ENCODE results near the gene SSH2. TPM values are rescaled to one million over a fixed set of nuclear protein-coding genes. Genes with fewer than 3 reads are reported as not detected.
A peak's percentile ranks its signal among the peaks of the same experiment; 100 is the strongest.
"Not testable (repeated sequence)": the region's sequence is repeated elsewhere in the genome, so short reads cannot be mapped to it uniquely, and the experiment has no call there.

The SSH2 gene
- total RNA-seq, 2 donors from 2014 or later: 41.4 to 46.8 TPM

DNA sequence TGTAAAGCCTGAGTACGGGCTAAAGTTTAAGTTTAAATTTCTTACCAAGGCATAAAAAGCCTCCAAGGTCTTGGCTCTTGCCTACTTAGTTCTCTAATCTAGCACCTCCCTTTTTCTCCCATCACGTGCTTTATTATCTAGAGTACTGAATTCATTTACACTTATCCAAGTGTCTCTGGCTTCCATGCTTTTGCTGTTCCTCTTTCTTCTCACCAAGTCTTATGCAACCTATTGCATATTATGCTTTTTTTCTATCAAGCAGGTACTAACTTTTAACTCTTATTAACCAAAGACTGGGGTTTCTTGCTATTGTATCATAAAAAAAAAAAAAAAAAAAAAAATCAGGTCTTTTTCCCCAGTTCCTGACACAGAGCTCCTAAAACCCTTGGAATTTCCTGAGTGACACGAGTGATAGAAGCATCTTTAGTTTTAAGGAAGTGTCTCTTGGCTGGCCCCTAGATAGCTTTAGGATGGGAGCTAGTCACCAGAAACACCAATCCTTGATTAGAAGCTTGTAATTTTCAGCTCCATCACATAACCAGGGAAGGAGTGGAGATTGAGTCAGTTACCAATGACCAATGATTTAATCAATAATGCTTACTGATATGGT is 44.9 kb downstream of the SSH2 start:
- Mint-ChIP-seq H3K27me3 (ENCODE audit: low read depth) (no peaks in the 10 kb centered on the region), H3K36me3 (ENCODE audit: insufficient read depth in 2 of 2) (peaks cover 0 to 3% of the 10 kb centered on the region in 2 donors), H3K4me1 (ENCODE audit: low read depth) (peaks cover 16% of the 10 kb centered on the region), H3K9me3 (no peaks in the 10 kb centered on the region), H3K27ac (no peak overlapping the region), H3K4me3 (no peak overlapping the region)
- DNase-seq (no peak), ATAC-seq (replicated peaks in 1 of 2) (no peak)

DNA sequence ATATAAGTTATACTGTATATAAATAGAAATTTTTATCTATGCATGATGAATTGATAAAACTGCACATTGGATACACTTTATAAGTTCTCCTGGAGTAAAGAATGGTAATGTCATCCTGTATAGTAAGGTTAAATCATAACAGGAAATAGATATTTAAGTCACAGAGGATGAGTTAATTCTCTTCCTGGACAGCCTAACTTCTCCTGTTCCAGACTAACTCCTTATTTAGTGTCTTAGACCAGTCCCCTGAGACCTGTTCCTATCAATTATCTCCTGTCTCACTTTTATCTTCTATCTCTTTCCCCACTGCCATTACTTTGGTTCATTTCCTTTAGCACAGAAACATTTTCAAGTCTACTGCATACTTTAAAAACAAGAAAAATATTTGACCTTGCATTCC is 46.5 kb downstream of the SSH2 start:
- Mint-ChIP-seq H3K4me1 (ENCODE audit: low read depth) (peaks cover 16% of the 10 kb centered on the region), H3K27ac (peak overlapping the region; percentile 18), H3K27me3 (ENCODE audit: low read depth) (no peaks in the 10 kb centered on the region), H3K9me3 (no peaks in the 10 kb centered on the region), H3K4me3 (no peak overlapping the region), H3K36me3 (ENCODE audit: insufficient read depth in 2 of 2) (peaks cover 0 to 2% of the 10 kb centered on the region in 2 donors)
- ATAC-seq (replicated peaks in 1 of 2): no peak
- no peak for DNase-seq

DNA sequence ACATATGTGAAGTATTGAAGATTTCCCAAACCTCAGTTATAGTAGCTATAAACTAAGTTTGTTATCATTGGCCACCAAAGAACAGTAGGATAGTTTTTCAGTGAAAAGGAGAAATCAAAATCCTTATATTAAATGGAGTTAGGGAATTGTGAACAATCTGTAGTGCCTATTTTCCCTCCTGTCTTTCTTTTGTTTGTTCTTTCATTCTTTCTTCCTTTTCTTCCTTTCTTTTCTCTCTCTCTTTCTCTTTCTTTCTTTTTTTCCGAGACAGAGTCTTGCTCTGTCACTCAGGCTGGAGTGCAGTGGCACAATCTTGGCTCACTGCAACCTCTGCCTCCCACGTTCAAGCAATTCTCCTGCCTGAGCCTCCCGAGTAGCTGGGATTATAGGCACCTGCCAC is 48.8 kb downstream of the SSH2 start:
- peaks cover 0 to 2% of the 10 kb centered on the region in 2 donors for H3K36me3 Mint-ChIP-seq (ENCODE audit: insufficient read depth in 2 of 2)
- H3K27me3 Mint-ChIP-seq (ENCODE audit: low read depth): no peaks in the 10 kb centered on the region
- DNase-seq (no peak), ATAC-seq (replicated peaks in 1 of 2) (no peak)
- no peak overlapping the region for H3K4me3 Mint-ChIP-seq
- no peak overlapping the region for H3K27ac Mint-ChIP-seq
- peaks cover 16% of the 10 kb centered on the region for H3K4me1 Mint-ChIP-seq (ENCODE audit: low read depth)
- no peaks in the 10 kb centered on the region for H3K9me3 Mint-ChIP-seq

DNA sequence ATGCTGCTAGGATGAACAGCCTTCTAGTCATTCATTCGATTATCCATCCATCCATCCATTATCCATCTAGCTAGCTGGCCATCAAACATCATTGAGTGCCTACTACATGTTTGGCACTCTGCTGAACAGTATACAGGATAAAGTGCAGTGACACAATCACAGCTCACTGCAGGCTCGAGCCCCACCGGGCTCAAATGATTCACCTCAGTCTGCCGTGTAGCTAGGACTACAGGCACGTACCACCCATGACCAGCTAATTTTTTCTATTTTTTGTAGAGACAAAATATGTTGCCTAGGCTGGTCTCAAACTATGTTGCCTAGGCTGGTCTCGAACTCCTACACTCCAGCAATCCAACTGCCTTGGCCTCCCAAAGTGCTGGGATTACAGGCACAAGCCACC is 50.0 kb downstream of the SSH2 start:
- Mint-ChIP-seq H3K4me1 (ENCODE audit: low read depth) (peaks cover 16% of the 10 kb centered on the region), H3K4me3 (no peak overlapping the region)
- no peak for ATAC-seq (replicated peaks in 1 of 2)

DNA sequence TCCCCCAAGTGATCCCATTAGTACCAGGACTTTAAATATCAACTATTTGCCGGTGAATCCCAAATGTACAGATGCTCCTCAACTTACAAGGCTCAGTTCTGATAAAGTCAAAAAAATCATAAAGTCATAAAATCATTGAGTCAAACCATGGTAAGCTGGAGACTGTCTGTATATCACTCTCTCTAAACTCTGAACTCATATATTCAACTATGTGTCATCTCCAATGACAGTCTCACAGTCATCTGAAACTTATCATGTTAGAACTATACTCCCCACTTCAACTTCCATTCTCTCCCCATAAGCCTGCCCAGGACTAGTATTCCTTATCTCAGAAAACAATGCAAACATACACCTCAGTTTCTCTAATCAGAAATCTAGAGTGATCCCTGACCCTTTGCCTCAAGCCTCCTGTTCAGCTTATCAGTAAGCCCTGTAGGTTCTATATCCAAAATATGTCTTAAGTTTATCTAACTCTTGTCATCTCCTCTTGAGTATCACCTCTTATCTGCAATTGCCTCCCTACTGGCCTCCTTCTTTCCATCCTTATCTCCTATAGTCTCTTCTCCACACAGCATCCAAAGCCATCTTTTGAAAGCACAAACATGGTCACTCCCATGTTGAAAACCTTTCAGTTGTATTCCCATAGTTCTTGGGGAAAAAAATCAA is 55.0 kb downstream of the SSH2 start:
- H3K27ac Mint-ChIP-seq: no peak overlapping the region
- DNase-seq (no peak), ATAC-seq (replicated peaks in 1 of 2) (peak in 1 of 2 donors; percentile 67)
- H3K27me3 Mint-ChIP-seq (ENCODE audit: low read depth): no peaks in the 10 kb centered on the region
- no peak overlapping the region for H3K4me3 Mint-ChIP-seq
- H3K36me3 Mint-ChIP-seq (ENCODE audit: insufficient read depth in 2 of 2): no peaks in the 10 kb centered on the region
- H3K9me3 Mint-ChIP-seq: no peaks in the 10 kb centered on the region
- H3K4me1 Mint-ChIP-seq (ENCODE audit: low read depth): peaks cover 7% of the 10 kb centered on the region

More for the DNA sequence above, 50.0 kb downstream of the SSH2 start:
- Mint-ChIP-seq H3K36me3 (ENCODE audit: insufficient read depth in 2 of 2) (no peaks in the 10 kb centered on the region), H3K27me3 (ENCODE audit: low read depth) (no peaks in the 10 kb centered on the region), H3K9me3 (no peaks in the 10 kb centered on the region), H3K27ac (no peak overlapping the region)
- no peak for DNase-seq

DNA sequence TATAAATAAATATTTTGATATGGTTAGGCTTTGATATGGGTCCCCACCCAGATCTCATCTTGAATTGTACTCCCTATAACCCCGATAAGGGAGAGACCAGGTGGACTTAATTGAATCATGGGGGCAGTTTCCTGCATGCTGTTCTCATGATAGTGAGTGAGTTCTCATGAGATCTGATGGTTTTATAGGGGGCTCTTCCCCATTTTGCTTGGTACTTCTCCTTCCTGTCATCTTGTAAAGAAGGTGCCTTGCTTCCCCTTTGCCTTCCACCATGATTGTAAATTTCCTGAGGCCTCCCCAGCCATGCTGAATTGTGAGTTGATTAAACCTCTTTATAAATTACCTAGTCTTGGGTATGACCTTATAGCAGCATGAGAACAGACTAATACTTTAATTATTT is 55.7 kb downstream of the SSH2 start:
- not testable (repeated sequence) for H3K27ac Mint-ChIP-seq; H3K27me3 Mint-ChIP-seq (ENCODE audit: low read depth); H3K4me3 Mint-ChIP-seq; H3K36me3 Mint-ChIP-seq (ENCODE audit: insufficient read depth in 2 of 2); ATAC-seq (replicated peaks in 1 of 2); H3K4me1 Mint-ChIP-seq (ENCODE audit: low read depth); DNase-seq; H3K9me3 Mint-ChIP-seq

DNA sequence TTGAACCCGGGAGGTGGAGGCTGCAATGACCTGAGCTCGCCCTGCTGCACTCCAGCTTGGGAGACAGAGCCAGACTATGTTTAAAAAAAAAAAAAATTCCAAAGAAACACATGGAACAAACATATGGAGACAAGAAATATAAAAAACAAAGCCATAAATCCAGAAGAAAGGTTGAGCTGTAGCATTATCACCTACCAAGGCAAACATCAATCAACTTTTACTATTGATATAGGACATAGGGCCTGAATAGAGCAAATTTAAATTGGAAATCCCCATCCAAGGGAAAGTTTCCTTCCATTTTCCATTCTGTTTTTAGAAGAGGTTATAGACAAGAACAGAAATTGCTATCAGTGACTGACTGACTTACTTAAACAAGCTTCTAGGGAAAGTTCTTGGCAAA is 56.6 kb downstream of the SSH2 start:
- Mint-ChIP-seq H3K4me3 (no peak overlapping the region), H3K9me3 (no peaks in the 10 kb centered on the region), H3K27me3 (ENCODE audit: low read depth) (no peaks in the 10 kb centered on the region), H3K36me3 (ENCODE audit: insufficient read depth in 2 of 2) (no peaks in the 10 kb centered on the region), H3K27ac (no peak overlapping the region), H3K4me1 (ENCODE audit: low read depth) (peaks cover 12% of the 10 kb centered on the region)
- ATAC-seq (replicated peaks in 1 of 2): no peak
- DNase-seq: no peak

DNA sequence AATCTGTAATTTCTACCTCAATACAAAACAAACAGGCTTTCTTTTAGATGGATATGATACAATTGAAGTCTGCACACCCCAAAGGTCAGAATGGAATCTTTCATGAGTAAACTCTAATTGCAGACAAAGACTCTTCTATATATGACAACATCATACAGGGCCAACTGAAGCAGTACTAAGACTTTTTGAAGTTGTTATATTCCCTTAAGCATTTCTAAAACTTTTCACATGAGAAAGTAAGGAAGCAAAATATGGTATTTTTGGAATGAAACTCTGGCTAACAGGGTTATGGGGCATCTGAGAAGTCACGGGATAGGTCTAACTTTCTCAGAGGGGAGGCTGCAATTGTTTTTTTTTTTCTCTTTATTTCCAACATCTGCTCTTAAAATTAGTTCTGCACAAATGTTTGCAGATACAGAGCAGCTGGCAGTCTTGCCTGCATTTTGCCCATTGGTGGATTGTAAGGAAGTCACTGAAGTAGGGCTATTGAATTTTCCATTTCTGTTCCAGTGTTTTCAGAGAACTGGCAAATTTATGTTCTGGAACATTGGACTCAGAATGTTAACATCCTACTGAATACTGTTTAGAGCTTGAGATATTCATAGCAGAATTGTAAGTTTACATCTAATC is 59.1 kb downstream of the SSH2 start:
- ATAC-seq (replicated peaks in 1 of 2) (no peak), DNase-seq (no peak)
- Mint-ChIP-seq H3K4me3 (no peak overlapping the region), H3K4me1 (ENCODE audit: low read depth) (peaks cover 12% of the 10 kb centered on the region), H3K9me3 (no peaks in the 10 kb centered on the region), H3K27me3 (ENCODE audit: low read depth) (no peaks in the 10 kb centered on the region), H3K36me3 (ENCODE audit: insufficient read depth in 2 of 2) (no peaks in the 10 kb centered on the region), H3K27ac (no peak overlapping the region)

DNA sequence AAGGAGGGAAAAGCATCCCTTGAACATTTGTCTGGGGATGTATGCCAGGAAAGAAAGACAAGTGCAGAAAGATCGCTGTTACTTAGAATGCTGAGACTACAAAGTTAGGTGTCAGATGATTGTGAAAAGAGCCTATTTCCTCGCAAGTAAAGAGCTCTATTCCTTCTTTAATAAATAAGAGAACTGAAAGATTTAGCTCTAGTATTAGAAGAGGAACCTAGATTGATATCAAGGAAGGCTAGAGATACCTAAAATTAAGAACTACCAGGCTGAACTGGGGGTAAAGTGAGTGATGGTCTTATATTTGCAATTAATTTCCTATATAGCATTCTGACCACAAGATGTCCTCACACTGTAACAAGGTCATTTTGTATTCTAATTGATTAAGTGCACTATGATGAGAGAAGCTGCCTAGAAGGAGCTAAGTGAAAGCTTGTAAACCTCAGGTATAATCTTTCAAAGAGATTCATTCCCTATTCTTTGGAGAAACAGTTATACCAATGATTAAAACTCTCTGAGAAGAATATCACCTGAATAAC is 62.3 kb downstream of the SSH2 start:
- no peaks in the 10 kb centered on the region for H3K9me3 Mint-ChIP-seq
- peaks cover 6% of the 10 kb centered on the region for H3K4me1 Mint-ChIP-seq (ENCODE audit: low read depth)
- H3K27me3 Mint-ChIP-seq (ENCODE audit: low read depth): no peaks in the 10 kb centered on the region
- no peak overlapping the region for H3K27ac Mint-ChIP-seq
- H3K36me3 Mint-ChIP-seq (ENCODE audit: insufficient read depth in 2 of 2): no peaks in the 10 kb centered on the region
- DNase-seq: no peak
- H3K4me3 Mint-ChIP-seq: no peak overlapping the region
- ATAC-seq (replicated peaks in 1 of 2): no peak

DNA sequence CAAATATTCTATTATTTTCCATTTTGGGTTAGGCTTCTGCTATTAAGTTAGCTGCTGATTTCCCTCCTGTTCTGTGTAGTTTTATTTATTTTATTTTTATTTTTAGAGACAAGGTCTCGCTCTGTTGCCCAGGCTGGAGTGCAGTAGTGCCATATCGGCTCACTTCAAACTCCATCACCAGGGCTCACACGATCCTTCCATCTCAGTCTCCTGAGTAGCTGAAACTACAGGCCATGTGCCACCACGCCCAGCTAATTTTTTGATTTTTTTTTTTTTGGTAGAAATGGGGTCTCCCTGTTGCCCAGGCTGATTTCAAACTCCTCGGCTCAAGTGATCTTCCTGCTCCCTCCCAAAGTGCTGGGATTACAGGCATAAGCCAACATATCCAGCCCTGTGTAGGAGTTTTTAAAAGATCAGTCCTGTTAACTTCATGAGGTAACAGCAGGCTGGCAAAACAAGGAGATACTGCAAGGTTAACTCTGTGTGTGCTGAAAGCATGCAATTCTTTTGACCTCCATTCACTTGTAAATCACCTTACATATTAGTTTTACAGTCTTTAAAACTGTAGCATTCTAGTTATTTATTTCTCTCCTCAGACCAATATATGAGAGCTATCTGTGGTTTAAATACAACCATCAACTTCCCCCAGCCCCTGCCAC is 63.2 kb downstream of the SSH2 start:
- H3K27me3 Mint-ChIP-seq (ENCODE audit: low read depth): no peaks in the 10 kb centered on the region

DNA sequence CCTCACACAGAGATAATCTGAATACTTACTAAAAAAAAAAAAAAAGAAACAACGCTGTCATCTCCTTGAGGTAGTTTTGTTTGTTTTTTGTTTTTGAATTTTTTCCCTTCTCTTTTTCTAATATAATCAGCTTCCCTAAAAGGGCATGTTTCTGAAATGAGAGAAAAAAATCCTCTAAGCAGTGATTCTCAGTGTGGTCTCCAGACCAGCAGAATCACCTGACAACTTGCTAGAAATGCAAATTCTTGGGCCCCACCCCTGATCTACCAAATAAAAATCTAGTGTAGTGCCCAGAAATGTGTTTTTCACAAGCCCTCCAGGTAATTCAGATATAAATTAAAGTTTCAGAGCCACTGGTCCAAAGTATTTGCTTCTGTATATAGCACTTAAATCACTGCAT is 65.4 kb downstream of the SSH2 start:
- no peaks in the 10 kb centered on the region for H3K27me3 Mint-ChIP-seq (ENCODE audit: low read depth)

More for the DNA sequence above, 63.2 kb downstream of the SSH2 start:
- Mint-ChIP-seq H3K27ac (no peak overlapping the region), H3K4me3 (no peak overlapping the region), H3K9me3 (no peaks in the 10 kb centered on the region), H3K4me1 (ENCODE audit: low read depth) (peaks cover 6% of the 10 kb centered on the region), H3K36me3 (ENCODE audit: insufficient read depth in 2 of 2) (no peaks in the 10 kb centered on the region)
- DNase-seq (no peak), ATAC-seq (replicated peaks in 1 of 2) (no peak)

DNA sequence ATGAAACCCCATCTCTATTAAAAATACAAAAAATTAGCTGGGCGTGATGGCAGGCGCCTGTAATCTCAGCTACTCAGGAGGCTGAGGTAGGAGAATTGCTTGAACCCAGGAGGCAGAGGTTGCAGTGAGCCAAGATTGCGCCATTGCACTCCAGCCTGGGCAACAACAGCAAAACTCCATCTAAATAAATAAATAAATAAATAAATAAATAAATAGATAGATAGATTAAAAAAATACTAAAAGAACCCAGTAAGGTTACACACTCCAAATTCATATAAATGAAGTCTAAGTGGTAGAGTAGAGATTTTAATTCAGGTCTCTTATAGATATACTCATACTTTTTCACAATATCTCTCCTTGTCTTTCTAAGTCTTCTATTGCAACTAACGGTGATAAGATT is 65.9 kb downstream of the SSH2 start:
- not testable (repeated sequence) for H3K36me3 Mint-ChIP-seq (ENCODE audit: insufficient read depth in 2 of 2); H3K27me3 Mint-ChIP-seq (ENCODE audit: low read depth); DNase-seq; H3K4me1 Mint-ChIP-seq (ENCODE audit: low read depth); H3K4me3 Mint-ChIP-seq; ATAC-seq (replicated peaks in 1 of 2); H3K9me3 Mint-ChIP-seq; H3K27ac Mint-ChIP-seq

More for the DNA sequence above, 65.4 kb downstream of the SSH2 start:
- Mint-ChIP-seq H3K4me1 (ENCODE audit: low read depth) (peaks cover 5% of the 10 kb centered on the region), H3K36me3 (ENCODE audit: insufficient read depth in 2 of 2) (peaks cover 0 to 2% of the 10 kb centered on the region in 2 donors), H3K27ac (no peak overlapping the region), H3K9me3 (no peaks in the 10 kb centered on the region), H3K4me3 (no peak overlapping the region)
- DNase-seq: no peak
- ATAC-seq (replicated peaks in 1 of 2): no peak

DNA sequence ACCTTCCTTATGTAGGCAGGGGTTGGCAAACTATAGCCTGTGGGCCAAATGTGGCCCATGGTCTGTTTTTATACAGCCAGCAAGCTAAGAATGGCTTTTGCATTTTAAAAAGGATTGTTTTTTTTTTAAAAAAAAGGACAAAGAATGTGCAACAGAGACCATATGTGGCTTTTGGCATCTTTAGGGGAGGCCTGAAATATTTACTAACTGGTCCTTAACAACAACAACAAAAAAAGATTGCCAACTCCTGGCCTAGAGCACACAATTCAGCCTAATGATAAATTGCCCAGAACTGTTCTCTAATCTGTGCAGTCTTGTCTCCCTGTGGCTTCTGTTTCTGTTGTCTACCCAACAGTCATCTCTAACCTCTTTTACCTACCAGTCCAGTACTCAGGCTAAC is 67.1 kb downstream of the SSH2 start:
- Mint-ChIP-seq H3K36me3 (ENCODE audit: insufficient read depth in 2 of 2) (peaks cover under 1 to 2% of the 10 kb centered on the region in 2 donors), H3K27me3 (ENCODE audit: low read depth) (no peaks in the 10 kb centered on the region), H3K4me1 (ENCODE audit: low read depth) (no peaks in the 10 kb centered on the region), H3K4me3 (no peak overlapping the region), H3K27ac (no peak overlapping the region), H3K9me3 (no peaks in the 10 kb centered on the region)
- DNase-seq: no peak
- no peak for ATAC-seq (replicated peaks in 1 of 2)

Data from activated T-cell treated with anti-CD3 and anti-CD28 coated beads, Interleukin-2, amount 50 U/mL, for 72 hours (primary cell).